SJSA1 (cell line): ENCODE results near the gene GATA6. TPM values are rescaled to one million over a fixed set of nuclear protein-coding genes. Genes with fewer than 3 reads are reported as not detected.

Experiments
- DNase-seq, 2 experiments: peaks; one replicate each; pipeline ENCODE4 v3.0.0-alpha.2; 2015 to 2020; ENCODE audit warnings: low spot score in 2 of 2, low read depth in 1 of 2
- H3K27ac ChIP-seq: fragments of 250-450 bp; sonication (Bioruptor Pico); 2 replicates; pipeline ENCODE4 v1.5.1; 2020; ENCODE audit warnings: mild to moderate bottlenecking, moderate library complexity
- H3K27me3 ChIP-seq: fragments of 250-450 bp; sonication (Bioruptor Pico); replicated peaks from 2 replicates; pipeline ENCODE4 v1.5.1; 2020; ENCODE audit warnings: mild to moderate bottlenecking, moderate library complexity
- H3K36me3 ChIP-seq: fragments of 250-450 bp; sonication (Bioruptor Pico); 2 replicates; pipeline ENCODE4 v1.5.1; 2020; ENCODE audit warnings: mild to moderate bottlenecking
- H3K4me1 ChIP-seq: fragments of 250-450 bp; sonication (Bioruptor Pico); replicated peaks from 2 replicates; pipeline ENCODE4 v1.6.1; 2021; ENCODE audit warnings: mild to moderate bottlenecking
- H3K4me3 ChIP-seq: fragments of 250-450 bp; sonication (Bioruptor Pico); 2 replicates; pipeline ENCODE4 v1.5.1; 2020; ENCODE audit warnings: mild to moderate bottlenecking
- H3K9me3 ChIP-seq: fragments of 250-450 bp; sonication (Bioruptor Pico); replicated peaks from 2 replicates; pipeline ENCODE4 v1.5.1; 2020; ENCODE audit warnings: mild to moderate bottlenecking
- total RNA-seq: library from RNA; depleted of rRNA; stranded (reverse); fragments of >200 nt; shearing (Covaris generic); gene quantifications from 2 replicates; pipeline ENCODE4 v1.2.3, GENCODE V29; 2014

The GATA6 gene
- total RNA-seq, 1 experiment from 2014 or later, result 8.8 TPM

DNA sequence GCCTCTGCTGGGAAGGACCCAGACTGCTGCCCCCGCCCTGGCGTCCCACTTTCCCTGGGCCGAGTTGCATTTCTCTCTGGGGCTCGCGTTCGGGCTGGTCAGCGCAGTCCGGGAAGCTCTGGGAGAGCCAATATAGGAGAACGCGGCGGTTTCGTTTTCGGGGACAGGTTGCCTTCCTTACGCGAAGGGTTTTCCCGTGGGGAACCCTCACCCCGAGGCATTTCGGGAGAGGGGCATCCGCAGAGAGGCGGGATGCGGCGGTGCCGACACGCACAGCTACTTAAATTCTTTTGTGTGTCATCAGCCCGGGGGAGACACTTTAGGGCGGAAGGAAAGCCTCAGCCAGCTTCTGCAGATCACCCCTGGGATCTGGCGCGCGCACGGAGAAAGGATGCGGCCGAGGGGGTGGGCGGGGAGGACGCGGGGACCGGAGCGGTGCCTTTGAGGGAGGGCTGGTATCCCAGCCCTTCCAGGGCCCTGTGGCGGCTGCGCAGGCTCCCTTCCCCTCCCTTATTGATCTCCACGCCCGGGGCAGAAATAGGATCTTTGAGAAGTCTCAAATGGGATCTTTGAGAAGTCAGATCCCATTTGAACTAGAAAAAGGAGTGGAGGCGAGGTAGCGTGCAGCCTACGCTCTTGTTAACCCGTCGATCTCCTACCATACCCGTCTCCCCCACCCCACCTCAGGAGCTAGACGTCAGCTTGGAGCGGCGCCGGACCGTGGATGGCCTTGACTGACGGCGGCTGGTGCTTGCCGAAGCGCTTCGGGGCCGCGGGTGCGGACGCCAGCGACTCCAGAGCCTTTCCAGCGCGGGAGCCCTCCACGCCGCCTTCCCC is 1.2 kb downstream of the GATA6 start:
- Histone ChIP-seq H3K9me3 (no peaks in the 10 kb centered on the region; the same call in 1 of the 2 replicates), H3K27ac (peak overlapping the region; percentile 59), H3K27me3 (peaks cover 23% of the 10 kb centered on the region), H3K4me3 (peak overlapping the region; percentile 86), H3K4me1 (peaks cover 13% of the 10 kb centered on the region), H3K36me3 (peaks cover 34% of the 10 kb centered on the region)
- peak; percentile 69 to 84 for DNase-seq

DNA sequence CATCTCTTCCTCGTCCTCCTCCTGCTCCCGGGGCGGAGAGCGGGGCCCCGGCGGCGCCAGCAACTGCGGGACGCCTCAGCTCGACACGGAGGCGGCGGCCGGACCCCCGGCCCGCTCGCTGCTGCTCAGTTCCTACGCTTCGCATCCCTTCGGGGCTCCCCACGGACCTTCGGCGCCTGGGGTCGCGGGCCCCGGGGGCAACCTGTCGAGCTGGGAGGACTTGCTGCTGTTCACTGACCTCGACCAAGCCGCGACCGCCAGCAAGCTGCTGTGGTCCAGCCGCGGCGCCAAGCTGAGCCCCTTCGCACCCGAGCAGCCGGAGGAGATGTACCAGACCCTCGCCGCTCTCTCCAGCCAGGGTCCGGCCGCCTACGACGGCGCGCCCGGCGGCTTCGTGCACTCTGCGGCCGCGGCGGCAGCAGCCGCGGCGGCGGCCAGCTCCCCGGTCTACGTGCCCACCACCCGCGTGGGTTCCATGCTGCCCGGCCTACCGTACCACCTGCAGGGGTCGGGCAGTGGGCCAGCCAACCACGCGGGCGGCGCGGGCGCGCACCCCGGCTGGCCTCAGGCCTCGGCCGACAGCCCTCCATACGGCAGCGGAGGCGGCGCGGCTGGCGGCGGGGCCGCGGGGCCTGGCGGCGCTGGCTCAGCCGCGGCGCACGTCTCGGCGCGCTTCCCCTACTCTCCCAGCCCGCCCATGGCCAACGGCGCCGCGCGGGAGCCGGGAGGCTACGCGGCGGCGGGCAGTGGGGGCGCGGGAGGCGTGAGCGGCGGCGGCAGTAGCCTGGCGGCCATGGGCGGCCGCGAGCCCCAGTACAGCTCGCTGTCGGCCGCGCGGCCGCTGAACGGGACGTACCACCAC is 2.1 kb downstream of the GATA6 start:
- H3K36me3 ChIP-seq, result peaks cover 34% of the 10 kb centered on the region
- no peak for DNase-seq
- H3K4me3 ChIP-seq, result peak overlapping the region; percentile 86
- no peaks in the 10 kb centered on the region; the same call in 1 of the 2 replicates for H3K9me3 ChIP-seq
- no peak overlapping the region for H3K27ac ChIP-seq
- H3K4me1 ChIP-seq, result peaks cover 13% of the 10 kb centered on the region
- peaks cover 17% of the 10 kb centered on the region for H3K27me3 ChIP-seq

DNA sequence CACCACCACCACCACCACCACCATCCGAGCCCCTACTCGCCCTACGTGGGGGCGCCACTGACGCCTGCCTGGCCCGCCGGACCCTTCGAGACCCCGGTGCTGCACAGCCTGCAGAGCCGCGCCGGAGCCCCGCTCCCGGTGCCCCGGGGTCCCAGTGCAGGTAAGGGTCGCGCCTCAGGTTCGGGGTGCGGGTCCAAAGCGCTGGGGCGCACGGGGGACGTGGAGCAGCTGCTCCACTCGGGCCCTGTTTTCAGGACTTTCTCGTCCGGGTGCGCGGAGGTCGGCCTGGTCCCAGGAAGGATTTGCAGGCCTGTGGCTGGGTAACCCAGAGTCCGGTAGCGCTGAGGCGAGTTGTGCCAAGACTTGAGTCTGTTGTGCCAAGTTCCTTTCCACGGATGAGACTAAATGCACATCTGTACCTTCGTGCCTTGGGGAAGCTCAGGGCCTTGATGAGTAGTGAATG is 2.8 kb downstream of the GATA6 start:
- Histone ChIP-seq H3K27ac (no peak overlapping the region), H3K4me1 (peaks cover 13% of the 10 kb centered on the region), H3K36me3 (peaks cover 34% of the 10 kb centered on the region), H3K4me3 (no peak overlapping the region), H3K27me3 (peaks cover 13% of the 10 kb centered on the region), H3K9me3 (no peaks in the 10 kb centered on the region; the same call in 1 of the 2 replicates)
- no peak for DNase-seq

DNA sequence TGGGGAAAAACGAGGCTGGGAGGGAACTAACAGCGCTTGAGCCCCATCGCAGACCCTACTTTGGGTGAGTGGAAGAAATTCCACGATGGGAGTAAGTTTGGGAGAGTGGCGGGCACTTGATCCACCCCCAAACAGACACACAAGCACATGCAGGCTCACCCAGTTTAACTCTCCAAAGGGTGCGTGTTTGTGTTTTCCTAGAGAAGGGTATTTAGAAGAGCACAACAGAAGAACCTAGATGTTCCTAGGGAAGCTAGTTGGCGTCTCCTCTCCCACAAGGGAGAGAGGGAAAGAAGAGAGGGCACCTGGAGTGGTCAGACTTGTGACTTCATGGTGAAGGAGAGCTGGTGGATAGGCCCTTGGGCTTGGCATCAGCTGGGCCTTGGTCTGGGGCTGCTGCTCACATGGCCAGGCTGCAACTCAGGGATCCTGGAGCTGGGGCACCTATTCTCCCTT is 3.2 kb downstream of the GATA6 start:
- peaks cover 8% of the 10 kb centered on the region for H3K27me3 ChIP-seq
- DNase-seq, result no peak

GRCh38 chr18:22173221-22173927 is 4.0 kb downstream of the GATA6 start:
- Histone ChIP-seq H3K27ac (no peak overlapping the region), H3K4me3 (no peak overlapping the region)
- no peak for DNase-seq

More for the DNA sequence above, 3.2 kb downstream of the GATA6 start:
- H3K9me3 ChIP-seq, result no peaks in the 10 kb centered on the region
- H3K4me3 ChIP-seq, result no peak overlapping the region
- H3K4me1 ChIP-seq, result peaks cover 13% of the 10 kb centered on the region
- H3K36me3 ChIP-seq, result peaks cover 34% of the 10 kb centered on the region
- H3K27ac ChIP-seq, result no peak overlapping the region

DNA sequence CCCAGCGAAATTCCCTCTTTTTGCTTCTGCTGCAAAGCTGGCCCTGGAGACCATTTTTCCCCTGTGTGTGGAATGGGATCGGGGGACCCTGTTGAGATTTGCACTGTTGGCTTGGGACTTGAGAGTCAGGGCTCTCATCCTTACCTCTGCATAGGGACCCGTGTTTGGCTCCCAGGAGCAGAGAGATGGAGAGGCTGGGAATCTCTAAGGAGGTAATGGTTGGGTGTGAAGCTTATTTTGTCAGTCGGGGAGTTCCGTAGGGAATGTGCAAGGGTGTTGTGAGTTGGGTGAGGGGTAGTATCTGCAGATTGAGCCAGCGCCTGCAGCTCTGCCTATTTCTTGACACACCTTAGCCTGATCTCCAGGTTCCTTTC is 4.5 kb downstream of the GATA6 start:
- no peaks in the 10 kb centered on the region for H3K9me3 ChIP-seq
- no peaks in the 10 kb centered on the region for H3K27me3 ChIP-seq
- H3K36me3 ChIP-seq, result peaks cover 41% of the 10 kb centered on the region
- no peak overlapping the region for H3K27ac ChIP-seq
- H3K4me3 ChIP-seq, result no peak overlapping the region
- H3K4me1 ChIP-seq, result peaks cover 8% of the 10 kb centered on the region
- no peak for DNase-seq

More at GRCh38 chr18:22173221-22173927, 4.0 kb downstream of the GATA6 start:
- Histone ChIP-seq H3K27me3 (peaks cover 3% of the 10 kb centered on the region; the same call in 1 of the 2 replicates), H3K4me1 (peaks cover 11% of the 10 kb centered on the region), H3K36me3 (peaks cover 39% of the 10 kb centered on the region), H3K9me3 (no peaks in the 10 kb centered on the region)

GRCh38 chr18:22174341-22175145 is 5.2 kb downstream of the GATA6 start:
- DNase-seq, result no peak
- Histone ChIP-seq H3K36me3 (peaks cover 43% of the 10 kb centered on the region), H3K27me3 (no peaks in the 10 kb centered on the region), H3K9me3 (no peaks in the 10 kb centered on the region), H3K4me3 (no peak overlapping the region), H3K4me1 (peaks cover 8% of the 10 kb centered on the region), H3K27ac (no peak overlapping the region)

GRCh38 chr18:22175346-22175745 is 6.0 kb downstream of the GATA6 start:
- no peak for DNase-seq
- H3K36me3 ChIP-seq, result peaks cover 35% of the 10 kb centered on the region
- no peak overlapping the region for H3K27ac ChIP-seq
- H3K4me3 ChIP-seq, result no peak overlapping the region
- H3K27me3 ChIP-seq, result no peaks in the 10 kb centered on the region
- peaks cover 8% of the 10 kb centered on the region for H3K4me1 ChIP-seq
- no peaks in the 10 kb centered on the region for H3K9me3 ChIP-seq

GRCh38 chr18:22176420-22177326 is 7.3 kb downstream of the GATA6 start:
- no peak overlapping the region for H3K4me3 ChIP-seq
- DNase-seq, result no peak
- no peaks in the 10 kb centered on the region for H3K27me3 ChIP-seq
- no peak overlapping the region for H3K27ac ChIP-seq
- no peaks in the 10 kb centered on the region for H3K9me3 ChIP-seq
- no peaks in the 10 kb centered on the region; the same call in 1 of the 2 replicates for H3K4me1 ChIP-seq
- H3K36me3 ChIP-seq, result peaks cover 34% of the 10 kb centered on the region

GRCh38 chr18:22177327-22177871 is 8.0 kb downstream of the GATA6 start:
- Histone ChIP-seq H3K4me1 (no peaks in the 10 kb centered on the region; the same call in 1 of the 2 replicates), H3K27me3 (no peaks in the 10 kb centered on the region), H3K36me3 (peaks cover 31% of the 10 kb centered on the region), H3K9me3 (no peaks in the 10 kb centered on the region), H3K4me3 (no peak overlapping the region), H3K27ac (no peak overlapping the region)
- no peak for DNase-seq

DNA sequence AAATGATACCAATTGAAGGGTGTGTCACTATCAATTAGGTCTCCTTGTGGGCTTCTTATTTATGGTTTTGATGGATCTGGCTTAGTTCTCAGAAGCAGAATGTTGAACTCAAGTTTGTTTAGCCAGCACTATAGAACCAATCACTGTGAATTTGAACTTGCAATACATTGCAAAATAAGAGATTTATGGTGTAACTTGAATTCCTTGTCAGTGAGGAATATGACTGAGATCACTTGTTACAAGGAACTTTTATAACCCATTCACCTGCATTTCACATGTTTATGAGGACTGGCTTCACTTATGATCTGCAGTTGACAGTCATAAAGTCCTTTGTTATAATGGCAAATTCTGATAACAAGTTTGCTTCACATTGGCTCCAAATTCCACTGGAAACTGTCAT is 9.8 kb downstream of the GATA6 start:
- no peaks in the 10 kb centered on the region for H3K4me1 ChIP-seq
- no peak for DNase-seq
- H3K27ac ChIP-seq, result no peak overlapping the region
- no peak overlapping the region for H3K4me3 ChIP-seq
- H3K9me3 ChIP-seq, result no peaks in the 10 kb centered on the region
- no peaks in the 10 kb centered on the region for H3K27me3 ChIP-seq
- H3K36me3 ChIP-seq, result peaks cover 33% of the 10 kb centered on the region

DNA sequence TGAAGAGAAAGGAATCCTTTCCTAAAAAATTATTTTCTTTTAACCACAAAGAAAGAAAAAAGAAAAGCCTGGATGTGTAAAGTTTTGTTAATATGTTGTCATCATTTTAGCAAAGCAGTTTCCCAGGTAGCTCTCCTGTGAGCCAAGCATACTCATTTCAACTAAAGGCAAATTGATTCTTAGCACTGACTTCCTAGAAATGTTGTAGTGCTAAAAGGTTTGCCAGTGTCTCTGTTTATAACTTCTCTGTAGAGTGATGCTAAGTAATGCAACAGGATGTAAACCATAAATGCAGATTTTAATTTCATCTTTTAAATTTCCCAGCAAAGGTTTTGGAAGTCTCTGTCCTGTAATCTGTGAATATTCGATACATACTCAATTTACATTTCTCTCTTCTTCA is 10.2 kb downstream of the GATA6 start:
- Histone ChIP-seq H3K9me3 (no peaks in the 10 kb centered on the region), H3K4me3 (no peak overlapping the region), H3K36me3 (peaks cover 34% of the 10 kb centered on the region), H3K27ac (no peak overlapping the region), H3K27me3 (no peaks in the 10 kb centered on the region), H3K4me1 (no peaks in the 10 kb centered on the region)
- no peak for DNase-seq
